Stimulated activated CD8-positive, alpha-beta memory T cell treated with anti-CD3 and anti-CD28 coated beads, Interleukin-4, amount 100 ng/mL, for 1 hour (primary cell): ENCODE measurements around the gene MYH2.

Experiments used
- DNase-seq, 2 donors: peaks; one replicate each; pipeline ENCODE4 v3.0.0-alpha.2; 2020; ENCODE audit warnings: low read depth in 2 of 2, low spot score in 1 of 2

MYH2 gene

GRCh38 chr17:10516638-10517037, 32.8 kb downstream of the MYH2 start:
- no peak for DNase-seq

GRCh38 chr17:10516065-10516464, 33.4 kb downstream of the MYH2 start:
- DNase-seq = no peak

- DNase-seq = no peak
These were observed 36.0 kb downstream of the MYH2 start for GRCh38 chr17:10513299-10514067.

GRCh38 chr17:10512856-10513255, 36.6 kb downstream of the MYH2 start:
- DNase-seq = no peak

GRCh38 chr17:10499950-10500349, 49.5 kb downstream of the MYH2 start:
- no peak for DNase-seq

GRCh38 chr17:10492004-10492403, 57.5 kb downstream of the MYH2 start:
- DNase-seq = no peak

GRCh38 chr17:10482252-10482651, 67.2 kb downstream of the MYH2 start:
- no peak for DNase-seq

- DNase-seq = no peak
These were observed 71.8 kb downstream of the MYH2 start for GRCh38 chr17:10477701-10478100.

- DNase-seq = no peak
These were observed 74.9 kb downstream of the MYH2 start for GRCh38 chr17:10474536-10474935.

GRCh38 chr17:10471858-10472257, 77.6 kb downstream of the MYH2 start:
- DNase-seq = no peak
